ENCODE data around the gene HCLS1.

DNA sequence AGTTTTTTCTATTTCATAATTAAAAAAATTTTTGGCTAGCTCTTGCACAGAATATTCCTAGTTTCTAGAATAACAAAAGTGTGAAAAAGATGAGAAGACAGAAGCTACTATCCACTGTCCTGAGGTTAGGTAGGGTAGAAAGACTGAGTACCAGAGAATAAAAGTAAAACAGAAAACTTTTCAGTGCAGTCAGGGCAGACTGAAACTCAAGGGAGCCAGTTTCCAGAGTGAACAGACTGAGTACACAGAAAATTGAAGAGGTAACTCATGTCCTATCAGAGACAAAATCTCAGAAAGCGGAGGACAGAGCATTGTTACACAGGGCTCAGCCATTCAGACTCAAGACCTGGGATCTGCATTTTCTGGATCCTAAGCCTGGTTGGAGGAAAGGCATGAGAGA lies 76.3 kb downstream of the HCLS1 start:
- TF ChIP-seq, protein P1, sequence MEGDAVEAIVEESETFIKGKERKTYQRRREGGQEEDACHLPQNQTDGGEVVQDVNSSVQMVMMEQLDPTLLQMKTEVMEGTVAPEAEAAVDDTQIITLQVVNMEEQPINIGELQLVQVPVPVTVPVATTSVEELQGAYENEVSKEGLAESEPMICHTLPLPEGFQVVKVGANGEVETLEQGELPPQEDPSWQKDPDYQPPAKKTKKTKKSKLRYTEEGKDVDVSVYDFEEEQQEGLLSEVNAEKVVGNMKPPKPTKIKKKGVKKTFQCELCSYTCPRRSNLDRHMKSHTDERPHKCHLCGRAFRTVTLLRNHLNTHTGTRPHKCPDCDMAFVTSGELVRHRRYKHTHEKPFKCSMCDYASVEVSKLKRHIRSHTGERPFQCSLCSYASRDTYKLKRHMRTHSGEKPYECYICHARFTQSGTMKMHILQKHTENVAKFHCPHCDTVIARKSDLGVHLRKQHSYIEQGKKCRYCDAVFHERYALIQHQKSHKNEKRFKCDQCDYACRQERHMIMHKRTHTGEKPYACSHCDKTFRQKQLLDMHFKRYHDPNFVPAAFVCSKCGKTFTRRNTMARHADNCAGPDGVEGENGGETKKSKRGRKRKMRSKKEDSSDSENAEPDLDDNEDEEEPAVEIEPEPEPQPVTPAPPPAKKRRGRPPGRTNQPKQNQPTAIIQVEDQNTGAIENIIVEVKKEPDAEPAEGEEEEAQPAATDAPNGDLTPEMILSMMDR (optimal IDR thresholded peaks at IDR 0.05 in 1 of 3, IDR thresholded peaks at IDR 0.05 in 1 of 3, conservative IDR thresholded peaks at IDR 0.05 in 1 of 3; ENCODE audit: extremely low read depth in 1 of 3, insufficient read depth in 2 of 3, low read length in 3 of 3): no peak
- TF ChIP-seq EZH2 (IDR thresholded peaks at IDR 0.05; ENCODE audit: low read length): no peak

Measured in keratinocyte (primary cell).